Gastrocnemius medialis (tissue), 4 donors: ENCODE measurements around the gene CX3CL1.

Experiments used
- CTCF ChIP-seq, 5 experiments: fragments of 450-650 bp in 3 of 5; fragments of 200-600 bp in 2 of 5; sonication (generic) in 2 of 5; IDR thresholded peaks in 4 of 5; conservative IDR thresholded peaks in 1 of 5; 1 replicate in 4 of 5; 2 replicates in 1 of 5; pipeline ENCODE4 v1.5.1; 2016 to 2019; ENCODE audit warnings: antibody characterized with exemption in 5 of 5, mild to moderate bottlenecking in 3 of 5, moderate library complexity in 3 of 5
- POLR2A ChIP-seq, 2 donors: fragments of 450-650 bp; IDR thresholded peaks; one replicate each; pipeline ENCODE4 v1.6.1; 2017; ENCODE audit warnings: antibody characterized with exemption in 2 of 2, mild to moderate bottlenecking in 2 of 2, moderate library complexity in 2 of 2

DNA sequence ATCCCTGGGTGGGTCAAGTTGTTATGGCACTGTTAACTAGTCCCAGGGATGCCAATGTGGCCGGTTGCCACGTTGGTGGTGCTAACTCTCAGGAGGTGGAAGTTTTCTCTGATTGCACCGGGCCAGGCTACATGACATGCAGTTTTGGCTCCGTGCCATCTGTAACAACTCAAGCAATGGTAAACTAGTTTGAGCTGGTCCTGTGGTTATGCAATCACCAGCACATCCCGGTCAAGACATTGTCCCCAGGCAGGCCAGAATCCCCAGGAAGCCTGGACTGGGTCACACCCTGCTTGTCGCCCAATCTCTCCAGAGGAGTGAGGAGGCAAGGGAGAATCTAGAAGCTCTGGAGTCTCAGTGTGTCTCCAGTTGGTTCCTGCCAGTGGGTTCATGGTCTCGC, 22.2 kb downstream of the CX3CL1 start:
- TF ChIP-seq CTCF (IDR thresholded peaks at IDR 0.05 in 4 of 5, conservative IDR thresholded peaks at IDR 0.05 in 1 of 5) (no peak), POLR2A (IDR thresholded peaks at IDR 0.05) (no peak)
